ENCODE results near the gene NADSYN1.

DNA sequence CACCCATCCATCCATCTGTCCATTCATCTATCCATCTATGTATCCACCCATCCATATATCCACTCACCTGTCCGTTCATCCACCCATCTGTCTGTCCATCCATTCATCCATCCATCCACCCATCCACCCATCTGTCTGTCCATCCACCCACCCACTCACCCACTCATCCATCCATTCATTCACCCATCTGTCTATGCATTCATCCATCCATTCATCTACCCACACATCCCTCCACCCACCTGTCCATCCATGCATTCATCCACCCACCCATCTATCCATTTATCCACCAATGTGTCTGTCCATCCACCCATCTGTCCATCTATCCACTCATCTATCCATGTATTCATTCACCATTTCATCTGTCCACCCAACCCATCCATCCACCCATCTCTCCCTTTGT lies 33.3 kb downstream of the NADSYN1 start:
- TF ChIP-seq POLR2A (IDR thresholded peaks at IDR 0.05) (no peak), POLR2AphosphoS5 (IDR thresholded peaks at IDR 0.05) (no peak), CTCF (IDR thresholded peaks at IDR 0.05) (no peak)
